Measurements from ENCODE around the gene LFNG. TPM values are rescaled to one million over a fixed set of nuclear protein-coding genes. Genes with fewer than 3 reads are reported as not detected.

LFNG gene
- total RNA-seq, 5 donors from 2014 or later (not counting 1 experiment from before 2014, with no cell fraction given), result 110 to 198 (median 182) TPM

DNA sequence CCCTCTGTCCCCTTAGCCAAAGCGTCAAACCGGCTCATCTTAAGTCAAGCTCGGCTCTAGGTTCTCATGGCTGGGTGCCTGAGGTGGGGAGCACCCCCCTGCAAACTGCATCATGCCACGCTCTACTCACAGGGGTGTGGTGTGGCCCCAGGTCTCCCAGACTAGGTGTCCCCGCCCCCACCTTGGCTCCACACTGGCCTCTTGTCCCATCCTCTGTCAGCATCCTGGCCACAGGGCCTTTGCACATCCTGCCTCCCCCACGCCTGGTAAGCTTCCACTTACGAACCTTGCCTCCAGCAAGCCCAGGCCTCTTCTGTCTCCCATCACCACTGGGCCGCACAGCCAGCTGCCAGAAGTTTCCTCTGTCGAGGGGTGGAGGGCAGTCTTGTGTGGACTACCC, 23.2 kb upstream of the LFNG start:
- H3K9me3 Mint-ChIP-seq, result no peaks in the 10 kb centered on the region
- H3K27me3 Mint-ChIP-seq, result peaks cover 0 to 23% of the 10 kb centered on the region in 2 donors
- ATAC-seq (replicated peaks in 1 of 4) (no peak), DNase-seq (no peak)
- no peaks in the 10 kb centered on the region for H3K36me3 Mint-ChIP-seq
- peaks cover 0 to 12% of the 10 kb centered on the region in 2 experiments for H3K4me1 ChIP-seq (ENCODE audit: control insufficient read depth in 1 of 2, extremely low read depth in 1 of 2, insufficient read depth in 2 of 2, low read length in 2 of 2)
- no peaks in the 10 kb centered on the region for H3K9me3 ChIP-seq
- POLR2A ChIA-PET, result no interaction called here
- H3K4me3 Mint-ChIP-seq, result no peak overlapping the region
- H3K27ac Mint-ChIP-seq, result no peak overlapping the region
- no peak overlapping the region for H3K27ac ChIP-seq (ENCODE audit: low read length)
- no peaks in the 10 kb centered on the region for H3K36me3 ChIP-seq (ENCODE audit: control insufficient read depth in 2 of 2, extremely low read depth in 1 of 2, insufficient read depth in 1 of 2, low read length in 1 of 2)
- H3K27me3 ChIP-seq (replicated peaks in 1 of 2; ENCODE audit: control insufficient read depth in 2 of 2, extremely low read depth in 1 of 2, insufficient read depth in 2 of 2, low read length in 1 of 2), result peaks cover 0 to 66% of the 10 kb centered on the region in 2 experiments
- peaks cover 0 to 2% (median 1%) of the 10 kb centered on the region in 3 donors for H3K4me1 Mint-ChIP-seq
- CTCF ChIA-PET, result no interaction called here
- WGBS (ENCODE audit: insufficient coverage), result 93% methylated on average over 7 of the region's 9 CpGs
- H3K4me3 ChIP-seq (ENCODE audit: control insufficient read depth in 1 of 2, extremely low read depth in 1 of 2, low read length in 1 of 2), result no peak overlapping the region

DNA sequence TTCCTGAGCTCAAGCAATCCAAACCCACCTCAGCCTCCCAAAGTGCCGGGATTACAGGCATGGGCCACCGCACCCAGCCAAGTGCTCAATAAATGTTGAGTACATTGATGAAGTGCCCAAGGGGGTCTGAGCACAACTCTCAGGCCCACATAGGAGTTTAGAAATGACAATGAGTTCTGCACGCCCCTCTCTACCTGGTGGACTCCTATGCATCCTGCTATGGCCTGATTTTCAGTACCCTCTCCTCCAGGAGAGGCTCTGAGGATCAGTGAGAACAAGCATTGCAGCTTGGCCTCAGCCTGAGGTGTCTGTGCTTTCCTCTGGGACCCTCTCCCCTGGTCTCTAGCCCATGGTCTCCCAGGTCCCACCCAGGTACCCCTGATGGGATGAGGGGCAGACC, 22.5 kb upstream of the LFNG start:
- no peak overlapping the region for H3K27ac Mint-ChIP-seq
- H3K9me3 Mint-ChIP-seq, result no peaks in the 10 kb centered on the region
- CTCF ChIA-PET, result interaction anchor here in 1 of 2 donors (0.7 kb wide), 1 partner anchor 510 kb away, joined by 3 read pairs; no protein-coding TSS in a partner anchor
- no peak for DNase-seq
- H3K27me3 ChIP-seq (replicated peaks in 1 of 2; ENCODE audit: control insufficient read depth in 2 of 2, extremely low read depth in 1 of 2, insufficient read depth in 2 of 2, low read length in 1 of 2), result peaks cover 0 to 66% of the 10 kb centered on the region in 2 experiments
- H3K4me1 ChIP-seq (ENCODE audit: control insufficient read depth in 1 of 2, extremely low read depth in 1 of 2, insufficient read depth in 2 of 2, low read length in 2 of 2), result peaks cover 0 to 12% of the 10 kb centered on the region in 2 experiments
- no peaks in the 10 kb centered on the region for H3K36me3 Mint-ChIP-seq
- POLR2A ChIA-PET, result no interaction called here
- peaks cover 0 to 2% (median 1%) of the 10 kb centered on the region in 3 donors for H3K4me1 Mint-ChIP-seq
- H3K9me3 ChIP-seq, result no peaks in the 10 kb centered on the region
- ATAC-seq (replicated peaks in 1 of 4), result no peak
- H3K36me3 ChIP-seq (ENCODE audit: control insufficient read depth in 2 of 2, extremely low read depth in 1 of 2, insufficient read depth in 1 of 2, low read length in 1 of 2), result no peaks in the 10 kb centered on the region
- no peak overlapping the region for H3K4me3 Mint-ChIP-seq
- peaks cover 0 to 22% of the 10 kb centered on the region in 2 donors for H3K27me3 Mint-ChIP-seq
- WGBS (ENCODE audit: insufficient coverage), result 71% methylated on average over 1 of the region's 3 CpGs
- H3K27ac ChIP-seq (ENCODE audit: low read length), result no peak overlapping the region
- no peak overlapping the region for H3K4me3 ChIP-seq (ENCODE audit: control insufficient read depth in 1 of 2, extremely low read depth in 1 of 2, low read length in 1 of 2)

- ATAC-seq (replicated peaks in 1 of 4), result no peak
- no peak overlapping the region for H3K27ac ChIP-seq (ENCODE audit: low read length)
- H3K4me3 ChIP-seq (ENCODE audit: control insufficient read depth in 1 of 2, extremely low read depth in 1 of 2, low read length in 1 of 2), result no peak overlapping the region
- no peaks in the 10 kb centered on the region for H3K9me3 Mint-ChIP-seq
- H3K36me3 ChIP-seq (ENCODE audit: control insufficient read depth in 2 of 2, extremely low read depth in 1 of 2, insufficient read depth in 1 of 2, low read length in 1 of 2), result no peaks in the 10 kb centered on the region
- no peaks in the 10 kb centered on the region for H3K36me3 Mint-ChIP-seq
- DNase-seq, result no peak
- ChIA-PET CTCF (interaction anchor here in 1 of 2 donors (0.7 kb wide), 1 partner anchor 510 kb away, joined by 3 read pairs; no protein-coding TSS in a partner anchor), POLR2A (no interaction called here)
- H3K27me3 Mint-ChIP-seq, result peaks cover 0 to 20% of the 10 kb centered on the region in 2 donors
- peaks cover 0 to 12% of the 10 kb centered on the region in 2 experiments for H3K4me1 ChIP-seq (ENCODE audit: control insufficient read depth in 1 of 2, extremely low read depth in 1 of 2, insufficient read depth in 2 of 2, low read length in 2 of 2)
- peaks cover 0 to 2% (median 1%) of the 10 kb centered on the region in 3 donors for H3K4me1 Mint-ChIP-seq
- H3K4me3 Mint-ChIP-seq, result no peak overlapping the region
- peaks cover 0 to 66% of the 10 kb centered on the region in 2 experiments for H3K27me3 ChIP-seq (replicated peaks in 1 of 2; ENCODE audit: control insufficient read depth in 2 of 2, extremely low read depth in 1 of 2, insufficient read depth in 2 of 2, low read length in 1 of 2)
- WGBS (ENCODE audit: insufficient coverage), result 33% methylated on average over 10 of the region's 25 CpGs
- H3K27ac Mint-ChIP-seq, result no peak overlapping the region
- no peaks in the 10 kb centered on the region for H3K9me3 ChIP-seq
Observed at GRCh38 chr7:2497500-2498336, 21.9 kb upstream of the LFNG start.

GRCh38 chr7:2498708-2499107, 20.9 kb upstream of the LFNG start:
- Mint-ChIP-seq H3K9me3 (no peaks in the 10 kb centered on the region), H3K4me1 (peaks cover 0 to 6% (median 3%) of the 10 kb centered on the region in 3 donors), H3K27ac (no peak overlapping the region), H3K4me3 (no peak overlapping the region), H3K27me3 (peaks cover 0 to 18% of the 10 kb centered on the region in 2 donors), H3K36me3 (no peaks in the 10 kb centered on the region)
- peaks cover 0 to 56% of the 10 kb centered on the region in 2 experiments for H3K27me3 ChIP-seq (replicated peaks in 1 of 2; ENCODE audit: control insufficient read depth in 2 of 2, extremely low read depth in 1 of 2, insufficient read depth in 2 of 2, low read length in 1 of 2)
- no peak overlapping the region for H3K27ac ChIP-seq (ENCODE audit: low read length)
- POLR2A ChIA-PET, result interaction anchor here in 1 of 2 donors (0.6 kb wide), 1 partner anchor 42 kb away, joined by 6 read pairs; no protein-coding TSS in a partner anchor
- H3K9me3 ChIP-seq, result no peaks in the 10 kb centered on the region
- H3K36me3 ChIP-seq (ENCODE audit: control insufficient read depth in 2 of 2, extremely low read depth in 1 of 2, insufficient read depth in 1 of 2, low read length in 1 of 2), result no peaks in the 10 kb centered on the region
- ATAC-seq (replicated peaks in 1 of 4), result no peak
- CTCF ChIA-PET, result no interaction called here
- H3K4me3 ChIP-seq (ENCODE audit: control insufficient read depth in 1 of 2, extremely low read depth in 1 of 2, low read length in 1 of 2), result no peak overlapping the region
- 75% methylated on average over 3 of the region's 6 CpGs for WGBS (ENCODE audit: insufficient coverage)
- no peak for DNase-seq
- peaks cover 0 to 21% of the 10 kb centered on the region in 2 experiments for H3K4me1 ChIP-seq (ENCODE audit: control insufficient read depth in 1 of 2, extremely low read depth in 1 of 2, insufficient read depth in 2 of 2, low read length in 2 of 2)

DNA sequence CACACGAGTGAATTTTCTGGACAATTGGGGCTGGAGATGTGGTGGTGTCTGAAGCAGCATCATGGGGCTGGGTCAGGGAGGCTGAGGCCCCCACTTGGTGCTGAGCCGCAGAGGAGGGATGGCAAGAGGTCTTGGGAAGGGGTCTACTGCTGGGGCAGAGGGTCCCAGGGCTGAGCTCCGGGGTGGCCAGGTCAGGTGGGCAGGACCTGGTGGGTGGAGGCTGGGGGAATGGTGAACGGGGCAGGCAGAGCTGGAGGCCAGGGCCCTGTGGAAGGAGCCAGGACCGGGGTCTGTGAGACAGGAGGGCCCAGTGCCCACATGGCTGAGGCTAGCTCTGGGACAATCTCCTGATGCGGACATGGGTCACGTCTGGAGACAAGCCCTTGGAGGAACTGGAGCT, 20.4 kb upstream of the LFNG start:
- DNase-seq, result no peak
- H3K27me3 Mint-ChIP-seq, result peaks cover 0 to 18% of the 10 kb centered on the region in 2 donors
- H3K9me3 Mint-ChIP-seq, result no peaks in the 10 kb centered on the region
- H3K27ac Mint-ChIP-seq, result no peak overlapping the region
- Histone ChIP-seq H3K27me3 (replicated peaks in 1 of 2; ENCODE audit: control insufficient read depth in 2 of 2, extremely low read depth in 1 of 2, insufficient read depth in 2 of 2, low read length in 1 of 2) (peaks cover 0 to 52% of the 10 kb centered on the region in 2 experiments), H3K9me3 (no peaks in the 10 kb centered on the region), H3K27ac (ENCODE audit: low read length) (no peak overlapping the region), H3K4me1 (ENCODE audit: control insufficient read depth in 1 of 2, extremely low read depth in 1 of 2, insufficient read depth in 2 of 2, low read length in 2 of 2) (peaks cover 0 to 23% of the 10 kb centered on the region in 2 experiments), H3K36me3 (ENCODE audit: control insufficient read depth in 2 of 2, extremely low read depth in 1 of 2, insufficient read depth in 1 of 2, low read length in 1 of 2) (no peaks in the 10 kb centered on the region), H3K4me3 (ENCODE audit: control insufficient read depth in 1 of 2, extremely low read depth in 1 of 2, low read length in 1 of 2) (no peak overlapping the region)
- 90% methylated on average over 6 of the region's 7 CpGs for WGBS (ENCODE audit: insufficient coverage)
- no peak for ATAC-seq (replicated peaks in 1 of 4)
- peaks cover 0 to 6% (median 3%) of the 10 kb centered on the region in 3 donors for H3K4me1 Mint-ChIP-seq
- ChIA-PET POLR2A (no interaction called here), CTCF (interaction anchor here in 1 of 2 donors (0.6 kb wide), 1 partner anchor 836 kb away, joined by 5 read pairs; no protein-coding TSS in a partner anchor)
- no peak overlapping the region for H3K4me3 Mint-ChIP-seq
- no peaks in the 10 kb centered on the region for H3K36me3 Mint-ChIP-seq

- Mint-ChIP-seq H3K4me1 (peaks cover 0 to 4% (median 3%) of the 10 kb centered on the region in 3 donors), H3K9me3 (no peaks in the 10 kb centered on the region), H3K27me3 (peaks cover 0 to 15% of the 10 kb centered on the region in 2 donors), H3K27ac (no peak overlapping the region), H3K36me3 (no peaks in the 10 kb centered on the region), H3K4me3 (no peak overlapping the region)
- ChIA-PET CTCF (interaction anchor here in 1 of 2 donors (0.6 kb wide), 1 partner anchor 837 kb away, joined by 5 read pairs; no protein-coding TSS in a partner anchor), POLR2A (no interaction called here)
- ATAC-seq (replicated peaks in 1 of 4) (no peak), DNase-seq (no peak)
- Histone ChIP-seq H3K36me3 (ENCODE audit: control insufficient read depth in 2 of 2, extremely low read depth in 1 of 2, insufficient read depth in 1 of 2, low read length in 1 of 2) (no peaks in the 10 kb centered on the region), H3K27ac (ENCODE audit: low read length) (no peak overlapping the region), H3K27me3 (replicated peaks in 1 of 2; ENCODE audit: control insufficient read depth in 2 of 2, extremely low read depth in 1 of 2, insufficient read depth in 2 of 2, low read length in 1 of 2) (peaks cover 0 to 45% of the 10 kb centered on the region in 2 experiments), H3K9me3 (no peaks in the 10 kb centered on the region), H3K4me3 (ENCODE audit: control insufficient read depth in 1 of 2, extremely low read depth in 1 of 2, low read length in 1 of 2) (no peak overlapping the region), H3K4me1 (ENCODE audit: control insufficient read depth in 1 of 2, extremely low read depth in 1 of 2, insufficient read depth in 2 of 2, low read length in 2 of 2) (peaks cover 0 to 19% of the 10 kb centered on the region in 2 experiments)
- WGBS (ENCODE audit: insufficient coverage), result 88% methylated on average over 20 of the region's 27 CpGs
Observed at GRCh38 chr7:2499719-2500430, 19.7 kb upstream of the LFNG start.
